ENCODE results near the gene PHF24. TPM values are rescaled to one million over a fixed set of nuclear protein-coding genes. Genes with fewer than 3 reads are reported as not detected.

PHF24 gene
- total RNA-seq, 4 donors from 2014 or later = 0.09 to 0.57 (median 0.44) TPM; not detected in 1

DNA sequence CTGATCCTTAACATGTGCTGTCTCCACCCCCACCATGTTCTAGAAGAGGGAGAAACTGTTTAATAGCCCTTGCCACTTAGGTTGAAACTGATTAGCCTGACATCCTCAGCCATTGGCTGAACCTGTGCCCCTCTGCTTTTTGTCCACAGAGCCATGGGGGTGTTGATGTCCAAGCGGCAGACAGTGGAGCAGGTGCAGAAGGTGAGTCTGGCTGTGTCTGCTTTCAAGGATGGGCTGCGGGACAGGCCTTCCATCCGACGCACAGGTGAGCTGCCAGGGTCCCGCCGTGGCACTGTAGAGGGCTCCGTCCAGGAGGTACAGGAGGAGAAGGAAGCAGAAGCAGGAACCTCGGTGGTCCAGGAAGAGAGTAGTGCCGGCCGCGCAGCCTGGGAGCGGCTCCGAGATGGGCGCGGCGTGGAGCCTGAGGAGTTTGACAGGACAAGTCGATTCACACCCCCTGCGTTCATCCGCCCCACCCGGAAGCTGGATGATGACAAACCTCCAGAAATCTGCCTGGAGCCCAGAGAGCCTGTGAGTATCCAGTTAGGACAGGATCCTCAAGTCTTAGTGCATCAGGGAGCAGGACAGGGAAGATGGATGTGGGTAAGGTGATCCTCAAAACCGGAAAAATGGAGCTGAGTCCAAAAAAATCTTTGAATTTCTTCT lies 13.2 kb downstream of the PHF24 start:
- intact Hi-C loops (cut with DNase I) = no loop called here
- DNase-seq = no peak
- no peaks in the 10 kb centered on the region for H3K9me3 ChIP-seq
- no peak overlapping the region for H3K27ac ChIP-seq
- TF ChIP-seq, protein P1, sequence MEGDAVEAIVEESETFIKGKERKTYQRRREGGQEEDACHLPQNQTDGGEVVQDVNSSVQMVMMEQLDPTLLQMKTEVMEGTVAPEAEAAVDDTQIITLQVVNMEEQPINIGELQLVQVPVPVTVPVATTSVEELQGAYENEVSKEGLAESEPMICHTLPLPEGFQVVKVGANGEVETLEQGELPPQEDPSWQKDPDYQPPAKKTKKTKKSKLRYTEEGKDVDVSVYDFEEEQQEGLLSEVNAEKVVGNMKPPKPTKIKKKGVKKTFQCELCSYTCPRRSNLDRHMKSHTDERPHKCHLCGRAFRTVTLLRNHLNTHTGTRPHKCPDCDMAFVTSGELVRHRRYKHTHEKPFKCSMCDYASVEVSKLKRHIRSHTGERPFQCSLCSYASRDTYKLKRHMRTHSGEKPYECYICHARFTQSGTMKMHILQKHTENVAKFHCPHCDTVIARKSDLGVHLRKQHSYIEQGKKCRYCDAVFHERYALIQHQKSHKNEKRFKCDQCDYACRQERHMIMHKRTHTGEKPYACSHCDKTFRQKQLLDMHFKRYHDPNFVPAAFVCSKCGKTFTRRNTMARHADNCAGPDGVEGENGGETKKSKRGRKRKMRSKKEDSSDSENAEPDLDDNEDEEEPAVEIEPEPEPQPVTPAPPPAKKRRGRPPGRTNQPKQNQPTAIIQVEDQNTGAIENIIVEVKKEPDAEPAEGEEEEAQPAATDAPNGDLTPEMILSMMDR (IDR thresholded peaks at IDR 0.05) = no peak
- TF ChIP-seq POLR2A (IDR thresholded peaks at IDR 0.05) = no peak
- H3K27me3 ChIP-seq = peaks cover 0 to 23% (median 0%) of the 10 kb centered on the region in 4 donors
- no peaks in the 10 kb centered on the region for H3K36me3 ChIP-seq
- 57 to 99% methylated on average over 6 to 16 of the region's 21 CpGs for WGBS, 2 donors
- H3K4me1 ChIP-seq = no peaks in the 10 kb centered on the region
- no peak overlapping the region for H3K4me3 ChIP-seq

- Histone ChIP-seq H3K9me3 (no peaks in the 10 kb centered on the region), H3K27me3 (no peaks in the 10 kb centered on the region), H3K4me3 (no peak overlapping the region), H3K4me1 (no peaks in the 10 kb centered on the region), H3K36me3 (no peaks in the 10 kb centered on the region), H3K27ac (no peak overlapping the region)
- WGBS, 2 donors = 88 to 96% methylated on average over 2 of the region's 2 CpGs
- DNase-seq = no peak
- TF ChIP-seq POLR2A (IDR thresholded peaks at IDR 0.05) = no peak
- TF ChIP-seq, protein P1 (IDR thresholded peaks at IDR 0.05) = no peak
- intact Hi-C loops (cut with DNase I) = no loop called here
These were observed 16.6 kb downstream of the PHF24 start for GRCh38 chr9:34974664-34975063.

GRCh38 chr9:34976441-34976840 lies 18.4 kb downstream of the PHF24 start:
- Histone ChIP-seq H3K4me3 (no peak overlapping the region), H3K9me3 (no peaks in the 10 kb centered on the region), H3K4me1 (no peaks in the 10 kb centered on the region), H3K27ac (no peak overlapping the region), H3K36me3 (no peaks in the 10 kb centered on the region), H3K27me3 (no peaks in the 10 kb centered on the region)
- TF ChIP-seq POLR2A (IDR thresholded peaks at IDR 0.05) = no peak
- TF ChIP-seq, protein P1 (IDR thresholded peaks at IDR 0.05) = no peak
- no peak for DNase-seq
- intact Hi-C loops (cut with DNase I) = no loop called here
- 40 to 87% methylated on average over 1 to 5 of the region's 11 CpGs for WGBS, 2 donors

DNA sequence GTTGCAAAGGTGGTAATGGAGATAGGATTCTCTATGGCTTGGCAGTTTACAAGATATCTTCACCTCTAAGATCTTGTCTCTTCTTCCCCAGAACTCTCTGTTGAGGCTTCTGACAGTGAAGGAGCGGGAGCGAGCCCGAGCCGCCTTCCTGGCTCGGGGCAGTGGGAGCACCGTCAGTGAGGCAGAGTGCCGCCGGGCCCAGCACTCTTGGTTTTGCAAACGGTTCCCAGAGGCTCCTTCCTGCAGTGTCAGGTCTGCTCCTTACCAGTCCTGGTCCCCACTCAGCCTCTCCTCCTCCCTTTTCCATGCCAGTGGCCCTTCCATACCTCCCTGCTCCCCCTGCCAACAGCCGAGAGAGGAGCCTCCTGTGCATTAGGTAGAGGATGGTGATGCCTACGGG lies 18.9 kb downstream of the PHF24 start:
- no peak overlapping the region for H3K27ac ChIP-seq
- H3K36me3 ChIP-seq = no peaks in the 10 kb centered on the region
- WGBS, 2 donors = 87 to 92% methylated on average over 7 to 9 of the region's 11 CpGs
- no peak overlapping the region for H3K4me3 ChIP-seq
- H3K9me3 ChIP-seq = no peaks in the 10 kb centered on the region
- intact Hi-C loops (cut with DNase I) = no loop called here
- no peaks in the 10 kb centered on the region for H3K4me1 ChIP-seq
- no peak for DNase-seq
- TF ChIP-seq, protein P1 (IDR thresholded peaks at IDR 0.05) = no peak
- no peak for TF ChIP-seq POLR2A (IDR thresholded peaks at IDR 0.05)
- no peaks in the 10 kb centered on the region for H3K27me3 ChIP-seq

DNA sequence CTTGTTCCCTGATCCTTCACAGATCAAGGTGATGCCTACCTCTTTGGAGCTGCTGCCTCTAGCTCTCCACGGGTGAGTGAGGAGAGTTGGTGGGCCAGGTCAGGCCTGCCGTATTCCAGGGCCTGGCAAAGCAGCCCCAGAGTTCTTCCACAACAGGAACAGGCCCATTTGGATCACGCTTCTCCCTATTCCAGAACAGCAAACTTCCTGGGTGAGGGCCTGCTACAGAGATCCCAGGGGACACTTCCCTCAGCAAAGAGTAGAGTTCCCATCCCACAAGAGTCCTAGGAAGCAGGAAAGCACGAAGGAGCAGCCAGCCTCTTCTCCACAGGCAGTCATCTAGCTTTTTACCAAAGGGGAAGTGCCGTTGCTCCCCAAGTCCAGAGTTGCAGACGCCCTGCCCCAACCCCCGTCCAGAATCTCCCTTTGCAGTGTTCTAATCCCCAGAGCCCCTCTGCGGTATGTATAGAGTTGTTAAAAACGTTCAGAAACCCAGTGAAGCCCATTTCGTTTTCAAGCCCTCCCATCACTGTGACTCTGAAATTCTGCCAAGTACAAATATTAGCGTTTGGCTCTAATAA lies 22.2 kb downstream of the PHF24 start:
- 50 to 73% methylated on average over 7 of the region's 11 CpGs for WGBS, 2 donors
- intact Hi-C loops (cut with DNase I) = loop anchor here (10.0 kb wide), 1 partner anchor 495 kb away; no protein-coding TSS in a partner anchor
- no peak overlapping the region for H3K27ac ChIP-seq
- H3K9me3 ChIP-seq = no peaks in the 10 kb centered on the region
- no peaks in the 10 kb centered on the region for H3K27me3 ChIP-seq
- DNase-seq = no peak
- no peak overlapping the region for H3K4me3 ChIP-seq
- TF ChIP-seq, protein P1 (IDR thresholded peaks at IDR 0.05) = no peak
- no peaks in the 10 kb centered on the region for H3K4me1 ChIP-seq
- no peaks in the 10 kb centered on the region for H3K36me3 ChIP-seq

All from esophagus squamous epithelium (tissue), 5 donors.